Smooth muscle cell (in vitro differentiated cells): ENCODE measurements around the gene ACBD7. TPM values are rescaled to one million over a fixed set of nuclear protein-coding genes. Genes with fewer than 3 reads are reported as not detected.

Source experiments
- DNase-seq: peaks from one replicate; lab custom pipeline; 2025; ENCODE audit not compliant: unreplicated experiment; lab: John Stamatoyannopoulos, UW
- H2AFZ ChIP-seq: fragments of 200-600 bp; sonication (generic); 2 replicates; pipeline ENCODE4 v1.6.0; 2016; ENCODE audit warnings: antibody characterized with exemption, low read depth, mild to moderate bottlenecking
- H3F3A ChIP-seq: fragments of 200-600 bp; sonication (generic); 2 replicates; pipeline ENCODE4 v1.6.0; 2017; ENCODE audit warnings: antibody characterized with exemption, low read depth
- H3K27ac ChIP-seq: fragments of 200-600 bp; sonication (generic); 2 replicates; pipeline ENCODE4 v1.5.1; 2016; ENCODE audit warnings: low read depth, mild to moderate bottlenecking
- H3K27me3 ChIP-seq: fragments of 200-600 bp; sonication (generic); 2 replicates; pipeline ENCODE4 v1.6.1; 2016; ENCODE audit warnings: low read depth, mild to moderate bottlenecking
- H3K36me3 ChIP-seq: fragments of 200-600 bp; sonication (generic); 2 replicates; pipeline ENCODE4 v1.5.1; 2016; ENCODE audit warnings: low read depth
- H3K4me1 ChIP-seq: fragments of 200-600 bp; sonication (generic); 2 replicates; pipeline ENCODE4 v1.5.1; 2016; ENCODE audit warnings: low read depth
- H3K4me2 ChIP-seq: fragments of 200-600 bp; sonication (generic); 2 replicates; pipeline ENCODE4 v1.6.0; 2016; ENCODE audit warnings: mild to moderate bottlenecking
- H3K4me3 ChIP-seq: fragments of 200-600 bp; sonication (generic); 2 replicates; pipeline ENCODE4 v1.5.1; 2016; ENCODE audit warnings: mild to moderate bottlenecking
- H3K79me2 ChIP-seq: fragments of 200-600 bp; sonication (generic); 2 replicates; pipeline ENCODE4 v1.6.0; 2016; ENCODE audit warnings: low read depth, mild to moderate bottlenecking
- H3K9ac ChIP-seq: fragments of 200-600 bp; sonication (generic); 2 replicates; pipeline ENCODE4 v1.6.0; 2016; ENCODE audit warnings: low read depth
- H3K9me3 ChIP-seq: fragments of 200-600 bp; sonication (generic); replicated peaks from 2 replicates; pipeline ENCODE4 v1.5.1; 2016; ENCODE audit warnings: low read depth
- H4K20me1 ChIP-seq: fragments of 200-600 bp; sonication (generic); 2 replicates; pipeline ENCODE4 v1.6.0; 2016; ENCODE audit warnings: low read depth
- WGBS: methylation state at CpG from one replicate; pipeline ENCODE4 v1.1.7; 2016; ENCODE audit warnings: low lambda C conversion rate; 5-methylcytosine and 5-hydroxymethylcytosine counted together
- polyA plus RNA-seq: library from polyadenylated mRNA; unstranded; fragments of >200 nt; fragmentation: Nextera tagmentation; extraction: Ambion mirVana; gene quantifications from 2 replicates; pipeline ENCODE4 v1.2.1, GENCODE V29; 2016
- total RNA-seq: library from RNA; depleted of rRNA; stranded (reverse); fragments of >200 nt; gene quantifications from 2 replicates; pipeline ENCODE4 v1.2.3, GENCODE V29; 2014
- TF ChIP-seq, protein P1 (sequence below): fragments of 200-600 bp; sonication (generic); IDR thresholded peaks from 2 replicates; pipeline ENCODE4 v1.5.1; 2017; ENCODE audit warnings: borderline replicate concordance, mild to moderate bottlenecking, antibody characterized with exemption; ENCODE audit not compliant: insufficient read depth, poor library complexity, severe bottlenecking

ACBD7 gene
- total and polyA plus RNA-seq, 2 experiments from 2014 or later, result not detected

DNA sequence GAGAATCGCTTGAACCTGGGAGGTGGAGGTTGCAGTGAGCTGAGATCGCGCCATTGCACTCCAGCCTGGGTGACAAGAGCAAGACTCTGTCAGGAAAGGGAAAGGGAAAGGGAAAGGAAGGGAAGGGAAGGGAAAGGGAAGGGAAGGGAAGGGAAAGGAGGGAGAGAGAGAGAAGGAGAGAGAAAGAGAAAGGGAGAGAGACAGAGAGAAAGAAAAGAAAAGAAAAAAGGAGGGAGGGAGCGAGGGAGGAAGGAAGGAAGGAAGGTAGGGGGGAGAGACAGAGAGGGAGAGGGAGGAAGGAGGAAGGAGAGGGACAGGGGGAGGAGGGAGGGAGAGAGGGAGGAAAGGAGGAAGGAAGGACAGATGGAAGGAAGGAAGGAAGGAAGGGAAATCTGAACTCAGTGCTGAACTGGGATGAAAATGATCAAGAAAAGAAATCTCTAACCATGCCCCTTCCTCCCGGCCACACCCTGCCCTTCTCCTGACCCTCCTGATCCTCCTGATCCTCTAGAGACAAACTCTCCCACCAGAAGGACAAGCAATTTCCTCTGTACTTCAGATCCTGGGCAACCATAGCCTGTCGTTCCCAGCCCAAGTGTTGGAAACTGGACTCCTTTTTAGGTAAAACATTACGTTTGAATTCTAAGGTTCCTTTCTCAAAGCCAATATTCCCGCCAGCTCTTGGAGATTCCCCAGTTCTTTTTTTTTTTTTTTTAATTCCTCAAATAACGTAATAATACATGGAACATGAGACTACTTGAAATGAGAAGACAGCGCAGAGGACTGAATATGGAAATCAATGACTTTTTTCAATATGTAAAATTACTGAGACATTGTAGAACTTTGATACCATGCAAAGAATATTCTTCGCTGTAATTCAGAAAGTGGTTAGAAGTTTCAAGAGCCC is 47.8 kb upstream of the ACBD7 start:
- H3K9ac ChIP-seq, result no peak overlapping the region

DNA sequence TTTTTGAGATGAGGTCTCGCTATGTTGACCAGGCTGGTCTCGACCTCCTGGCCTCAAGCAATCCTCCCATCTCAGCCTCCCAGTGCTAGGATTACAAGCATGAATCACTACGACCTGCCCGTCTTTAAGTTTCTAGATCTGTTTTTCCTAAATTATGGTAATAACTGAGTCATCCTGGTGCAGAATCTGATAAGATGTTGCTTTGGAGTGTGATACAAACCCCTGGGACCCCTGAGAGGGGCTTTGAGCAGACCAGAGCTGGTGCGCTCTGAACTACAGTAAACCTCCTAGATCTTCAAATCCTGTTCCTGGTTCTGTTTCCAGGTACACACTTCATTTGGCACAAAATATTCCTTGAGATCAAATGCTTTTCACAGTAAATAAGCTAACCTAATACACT is 42.8 kb upstream of the ACBD7 start:
- no peak for DNase-seq
- 93% methylated on average over 5 of the region's 5 CpGs for WGBS
- H3K27ac ChIP-seq, result no peak overlapping the region
- H3K4me3 ChIP-seq, result no peak overlapping the region
- no peak overlapping the region for H2AFZ ChIP-seq
- H4K20me1 ChIP-seq, result no peaks in the 10 kb centered on the region
- TF ChIP-seq, protein P1, sequence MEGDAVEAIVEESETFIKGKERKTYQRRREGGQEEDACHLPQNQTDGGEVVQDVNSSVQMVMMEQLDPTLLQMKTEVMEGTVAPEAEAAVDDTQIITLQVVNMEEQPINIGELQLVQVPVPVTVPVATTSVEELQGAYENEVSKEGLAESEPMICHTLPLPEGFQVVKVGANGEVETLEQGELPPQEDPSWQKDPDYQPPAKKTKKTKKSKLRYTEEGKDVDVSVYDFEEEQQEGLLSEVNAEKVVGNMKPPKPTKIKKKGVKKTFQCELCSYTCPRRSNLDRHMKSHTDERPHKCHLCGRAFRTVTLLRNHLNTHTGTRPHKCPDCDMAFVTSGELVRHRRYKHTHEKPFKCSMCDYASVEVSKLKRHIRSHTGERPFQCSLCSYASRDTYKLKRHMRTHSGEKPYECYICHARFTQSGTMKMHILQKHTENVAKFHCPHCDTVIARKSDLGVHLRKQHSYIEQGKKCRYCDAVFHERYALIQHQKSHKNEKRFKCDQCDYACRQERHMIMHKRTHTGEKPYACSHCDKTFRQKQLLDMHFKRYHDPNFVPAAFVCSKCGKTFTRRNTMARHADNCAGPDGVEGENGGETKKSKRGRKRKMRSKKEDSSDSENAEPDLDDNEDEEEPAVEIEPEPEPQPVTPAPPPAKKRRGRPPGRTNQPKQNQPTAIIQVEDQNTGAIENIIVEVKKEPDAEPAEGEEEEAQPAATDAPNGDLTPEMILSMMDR, result no peak
- H3K27me3 ChIP-seq, result no peaks in the 10 kb centered on the region
- H3K79me2 ChIP-seq, result no peaks in the 10 kb centered on the region
- H3K4me1 ChIP-seq, result no peaks in the 10 kb centered on the region
- no peaks in the 10 kb centered on the region for H3F3A ChIP-seq
- H3K4me2 ChIP-seq, result no peak overlapping the region
- H3K9me3 ChIP-seq, result no peaks in the 10 kb centered on the region
- peaks cover 3% of the 10 kb centered on the region for H3K36me3 ChIP-seq
- no peak overlapping the region for H3K9ac ChIP-seq

More for the DNA sequence above, 47.8 kb upstream of the ACBD7 start:
- Histone ChIP-seq H3K4me2 (no peak overlapping the region), H3K9me3 (no peaks in the 10 kb centered on the region), H3K27me3 (no peaks in the 10 kb centered on the region), H3K79me2 (no peaks in the 10 kb centered on the region), H2AFZ (no peak overlapping the region), H3K36me3 (no peaks in the 10 kb centered on the region), H3F3A (no peaks in the 10 kb centered on the region), H3K4me3 (no peak overlapping the region), H4K20me1 (peaks cover 1% of the 10 kb centered on the region), H3K4me1 (peaks cover 6% of the 10 kb centered on the region), H3K27ac (no peak overlapping the region)
- TF ChIP-seq, protein P1, result no peak
- DNase-seq, result no peak
- WGBS, result 90% methylated on average over 11 of the region's 11 CpGs

DNA sequence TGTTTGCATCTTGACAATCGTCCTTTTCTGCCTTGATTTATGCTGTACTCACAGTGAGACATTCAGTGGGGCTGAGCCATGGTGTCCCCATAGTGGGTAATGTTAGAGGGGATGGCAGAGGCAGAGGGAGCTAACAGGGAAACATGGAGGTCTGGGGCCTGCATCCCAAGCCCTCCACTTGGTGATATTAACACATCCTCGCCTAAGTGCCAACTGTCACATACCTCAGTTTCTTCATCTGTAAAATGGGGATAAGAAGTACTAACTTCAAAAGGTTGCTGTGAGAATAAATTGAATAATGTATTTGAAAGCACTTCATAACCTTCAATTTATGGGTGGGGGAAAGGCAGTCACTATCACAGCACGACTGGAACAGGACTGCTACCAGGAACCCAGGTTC is 36.3 kb upstream of the ACBD7 start:
- Histone ChIP-seq H3K27me3 (no peaks in the 10 kb centered on the region), H3K4me1 (no peaks in the 10 kb centered on the region), H3K4me3 (no peak overlapping the region), H3K27ac (no peak overlapping the region), H3K9ac (no peak overlapping the region), H3K9me3 (no peaks in the 10 kb centered on the region), H3K36me3 (peaks cover 3% of the 10 kb centered on the region), H3K4me2 (no peak overlapping the region), H4K20me1 (no peaks in the 10 kb centered on the region), H2AFZ (no peak overlapping the region), H3F3A (no peaks in the 10 kb centered on the region), H3K79me2 (no peaks in the 10 kb centered on the region)
- 97% methylated on average over 3 of the region's 3 CpGs for WGBS
- DNase-seq, result no peak
- TF ChIP-seq, protein P1, result no peak
